Measurements from ENCODE around the gene DNM3. TPM values are rescaled to one million over a fixed set of nuclear protein-coding genes. Genes with fewer than 3 reads are reported as not detected.

Gene DNM3
- total and polyA plus RNA-seq, 10 of the 15 experiments (the other 5 are each of a cell fraction or from before 2014, with no cell fraction given): 0.03 to 1.5 (median 0.08) TPM; not detected in 3

GRCh38 chr1:172393354-172393753 lies 552.1 kb downstream of the DNM3 start (continued):
- TF ChIP-seq ATF2 (IDR thresholded peaks at IDR 0.05; ENCODE audit: low read length) (peak; percentile 31; the same call in 1 of the 2 replicates), BCLAF1 (IDR thresholded peaks at IDR 0.05) (no peak), BCL11A (IDR thresholded peaks at IDR 0.05; ENCODE audit: low read depth, low read length) (peak; percentile 46; the same call in 1 of the 2 replicates), SKIL (IDR thresholded peaks at IDR 0.05; ENCODE audit: low read depth, poor library complexity, severe bottlenecking) (peak; percentile 25), RAD51 (IDR thresholded peaks at IDR 0.05) (peak; percentile 60), IKZF1 (conservative IDR thresholded peaks at IDR 0.05) (peak; percentile 38), JUNB (IDR thresholded peaks at IDR 0.05) (peak; percentile 58; the same call in 1 of the 2 replicates), BMI1 (IDR thresholded peaks at IDR 0.05; ENCODE audit: borderline replicate concordance) (0 out of 2 replicates have a peak, but pooled peaks have one; percentile 26), IKZF2 (IDR thresholded peaks at IDR 0.05) (peak; percentile 34 to 56; a peak in 2 of 4 replicates), PAX5 (IDR thresholded peaks at IDR 0.05; ENCODE audit: borderline replicate concordance, low read depth, low read length) (0 out of 2 replicates have a peak, but pooled peaks have one; percentile 21), POLR2AphosphoS5 (IDR thresholded peaks at IDR 0.05; ENCODE audit: low read length) (peak; percentile 60), TCF12 (IDR thresholded peaks at IDR 0.05; ENCODE audit: low read depth, low read length) (no peak), SMC3 (IDR thresholded peaks at IDR 0.05; ENCODE audit: borderline replicate concordance, low read length) (no peak), CREB1 (IDR thresholded peaks at IDR 0.05; ENCODE audit: low read depth) (0 out of 2 replicates have a peak, but pooled peaks have one; percentile 33), YBX1 (IDR thresholded peaks at IDR 0.05) (no peak), RELB (IDR thresholded peaks at IDR 0.05; ENCODE audit: low read depth) (peak; percentile 61; the same call in 1 of the 2 replicates), RB1 (IDR thresholded peaks at IDR 0.05; ENCODE audit: borderline replicate concordance) (no peak), BACH1 (IDR thresholded peaks at IDR 0.05; ENCODE audit: borderline replicate concordance) (no peak), NR2F1 (conservative IDR thresholded peaks at IDR 0.05) (peak; percentile 86), REST (IDR thresholded peaks at IDR 0.05; ENCODE audit: low read depth, low read length) (no peak)

Data from GM12878 (cell line).